Measurements from ENCODE around the gene ZNF740. TPM values are rescaled to one million over a fixed set of nuclear protein-coding genes. Genes with fewer than 3 reads are reported as not detected.

Gene ZNF740
- total and polyA plus RNA-seq, 10 of the 15 experiments (the other 5 are each of a cell fraction or from before 2014, with no cell fraction given) = 1.4 to 33.6 (median 11.3) TPM

- Histone ChIP-seq H3K4me2 (ENCODE audit: control insufficient read depth, insufficient read depth) (peak overlapping the region; percentile 84), H2AFZ (ENCODE audit: control insufficient read depth, low read depth, low read length) (no peak overlapping the region), H3K4me3 (peak overlapping the region; percentile 90), H3K4me1 (ENCODE audit: control insufficient read depth, insufficient read depth, low read length) (peaks cover 47% of the 10 kb centered on the region), H3K79me2 (ENCODE audit: control insufficient read depth, insufficient read depth, low read length) (peaks cover 55% of the 10 kb centered on the region), H3K27me3 (replicated peaks in 1 of 2; ENCODE audit: control insufficient read depth in 2 of 2, insufficient read depth in 2 of 2, low read length in 1 of 2) (no peaks in the 10 kb centered on the region), H3K36me3 (ENCODE audit: control insufficient read depth in 2 of 2, insufficient read depth in 2 of 2, low read length in 1 of 2) (peaks cover 25 to 38% of the 10 kb centered on the region in 2 experiments), H3K9me3 (replicated peaks; ENCODE audit: control insufficient read depth, insufficient read depth, low read length) (no peaks in the 10 kb centered on the region), H3K9ac (ENCODE audit: control insufficient read depth, insufficient read depth, low read length) (no peak overlapping the region; the same call in none of the 2 replicates), H4K20me1 (ENCODE audit: control insufficient read depth, insufficient read depth) (no peaks in the 10 kb centered on the region), H3K27ac (ENCODE audit: control insufficient read depth, insufficient read depth) (peak overlapping the region; percentile 69)
- in situ Hi-C loops (cut with MboI) = no loop called here
- RAD21 ChIA-PET (ENCODE audit: unreplicated experiment) = interaction anchor here (0.7 to 3.6 kb wide), 10 partner anchors 10 to 68 kb away, joined by 3 to 26 read pairs (median 4); partner anchors contain the start of genes CSAD, ESPL1 and ZNF740
- no peak for FAIRE-seq
- POLR2A ChIA-PET = interaction anchor here (0.5 to 5.1 kb wide), 8 partner anchors 9 to 134 kb away, joined by 3 to 47 read pairs (median 6); partner anchors contain the start of genes CSAD, ITGB7 and ZNF740
- intact Hi-C loops (cut with micrococcal nuclease; ENCODE audit: unreplicated experiment) = loop anchor here (2.0 kb wide), 1 partner anchor 19 kb away; the partner anchor contains the start of genes CSAD and ZNF740
- SMC1A ChIA-PET (ENCODE audit: uncharacterized antibody, unreplicated experiment) = interaction anchor here (0.9 to 3.0 kb wide), 9 partner anchors 9 to 121 kb away, joined by 3 to 36 read pairs (median 5); partner anchors contain the start of genes AAAS, CSAD and ZNF740
- WGBS (ENCODE audit: insufficient coverage, insufficient replicate concordance, low lambda C conversion rate, missing lambda C conversion rate) = 13% methylated on average over 2 of the region's 2 CpGs
- TF ChIP-seq BMI1 (IDR thresholded peaks at IDR 0.05; ENCODE audit: borderline replicate concordance) (no peak), BCLAF1 (IDR thresholded peaks at IDR 0.05) (no peak), SMARCA5 (IDR thresholded peaks at IDR 0.05) (peak; percentile 42; the same call in 1 of the 2 replicates)
- peak; percentile 23 for ATAC-seq
- BruUV-seq (replicated peaks) = no TSS peak
- DNase-seq (ENCODE audit: low read depth, low spot score) = no peak
- CTCF ChIA-PET = interaction anchor here (0.6 to 7.7 kb wide), 8 partner anchors 11 to 121 kb away, joined by 3 to 78 read pairs (median 16); partner anchors contain the start of genes AAAS, CSAD, ITGB7 and PFDN5
Observed at GRCh38 chr12:53200107-53200457, 19.6 kb downstream of the ZNF740 start.

Data from GM12878 (cell line).